ENCODE results near the gene LRTM1.

Gene LRTM1

GRCh38 chr3:54928046-54928770 is at the start of gene LRTM1:
Gene LRTM1, minus strand, starts transcription at chr3:54928059. Its CDS starts 148 bp downstream, at chr3:54927911.
- no peak for DNase-seq (ENCODE audit: low read depth)

- DNase-seq (ENCODE audit: low read depth) = no peak
Observed at GRCh38 chr3:54977439-54977838, 49.6 kb upstream of the LRTM1 start.

- no peak for DNase-seq (ENCODE audit: low read depth)
Observed at GRCh38 chr3:54970895-54971294, 43.0 kb upstream of the LRTM1 start.

- no peak for DNase-seq (ENCODE audit: low read depth)
Observed at GRCh38 chr3:54969652-54970051, 41.8 kb upstream of the LRTM1 start.

- DNase-seq (ENCODE audit: low read depth) = no peak
Observed at GRCh38 chr3:54968546-54969172, 40.8 kb upstream of the LRTM1 start.

GRCh38 chr3:54967731-54968161 is 39.9 kb upstream of the LRTM1 start:
- no peak for DNase-seq (ENCODE audit: low read depth)

GRCh38 chr3:54966979-54967378 is 39.1 kb upstream of the LRTM1 start:
- DNase-seq (ENCODE audit: low read depth) = no peak

GRCh38 chr3:54965746-54966145 is 37.9 kb upstream of the LRTM1 start:
- DNase-seq (ENCODE audit: low read depth) = no peak

GRCh38 chr3:54964081-54964480 is 36.2 kb upstream of the LRTM1 start:
- DNase-seq (ENCODE audit: low read depth) = no peak

- DNase-seq (ENCODE audit: low read depth) = no peak
Observed at GRCh38 chr3:54963641-54964040, 35.8 kb upstream of the LRTM1 start.

- DNase-seq (ENCODE audit: low read depth) = no peak
Observed at GRCh38 chr3:54962200-54962599, 34.3 kb upstream of the LRTM1 start.

GRCh38 chr3:54960701-54961100 is 32.8 kb upstream of the LRTM1 start:
- DNase-seq (ENCODE audit: low read depth) = no peak

GRCh38 chr3:54960082-54960481 is 32.2 kb upstream of the LRTM1 start:
- DNase-seq (ENCODE audit: low read depth) = no peak

- no peak for DNase-seq (ENCODE audit: low read depth)
Observed at GRCh38 chr3:54957711-54958110, 29.9 kb upstream of the LRTM1 start.

GRCh38 chr3:54955941-54956340 is 28.1 kb upstream of the LRTM1 start:
- DNase-seq (ENCODE audit: low read depth) = no peak

GRCh38 chr3:54955496-54955895 is 27.6 kb upstream of the LRTM1 start:
- no peak for DNase-seq (ENCODE audit: low read depth)

GRCh38 chr3:54954521-54954920 is 26.7 kb upstream of the LRTM1 start:
- DNase-seq (ENCODE audit: low read depth) = no peak

GRCh38 chr3:54954022-54954421 is 26.2 kb upstream of the LRTM1 start:
- DNase-seq (ENCODE audit: low read depth) = no peak

- no peak for DNase-seq (ENCODE audit: low read depth)
Observed at GRCh38 chr3:54951405-54951804, 23.5 kb upstream of the LRTM1 start.

GRCh38 chr3:54950391-54951003 is 22.6 kb upstream of the LRTM1 start:
- no peak for DNase-seq (ENCODE audit: low read depth)

GRCh38 chr3:54949491-54950044 is 21.7 kb upstream of the LRTM1 start:
- no peak for DNase-seq (ENCODE audit: low read depth)

- DNase-seq (ENCODE audit: low read depth) = no peak
Observed at GRCh38 chr3:54941690-54942362, 14.0 kb upstream of the LRTM1 start.
